ENCODE results near the gene IGF2BP1.

Gene IGF2BP1

DNA sequence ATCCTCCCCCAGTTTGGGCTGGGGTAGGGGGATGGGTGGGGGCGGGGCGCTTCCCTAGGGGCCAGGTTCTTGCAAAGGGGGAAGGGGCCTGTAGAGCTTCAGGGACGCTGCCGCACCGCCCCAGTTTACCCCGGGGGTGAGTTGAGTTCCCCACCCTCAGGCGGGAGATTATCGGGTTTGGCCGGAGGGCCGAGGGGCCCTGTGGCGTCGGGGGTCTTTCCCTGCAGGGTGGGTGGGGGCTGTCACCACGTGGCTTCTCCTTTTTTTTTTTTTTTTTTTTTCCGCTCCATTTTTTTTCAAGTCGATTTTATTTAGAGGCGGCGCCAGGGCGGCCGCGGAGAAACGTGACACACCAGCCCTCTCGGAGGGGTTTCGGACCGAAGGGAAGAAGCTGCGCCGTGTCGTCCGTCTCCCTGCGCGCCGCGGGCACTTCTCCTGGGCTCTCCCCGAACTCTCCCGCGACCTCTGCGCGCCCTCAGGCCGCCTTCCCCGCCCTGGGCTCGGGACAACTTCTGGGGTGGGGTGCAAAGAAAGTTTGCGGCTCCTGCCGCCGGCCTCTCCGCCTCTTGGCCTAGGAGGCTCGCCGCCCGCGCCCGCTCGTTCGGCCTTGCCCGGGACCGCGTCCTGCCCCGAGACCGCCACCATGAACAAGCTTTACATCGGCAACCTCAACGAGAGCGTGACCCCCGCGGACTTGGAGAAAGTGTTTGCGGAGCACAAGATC lies at the start of gene IGF2BP1:
Gene IGF2BP1 (plus strand): TSS at position 283 of the 724 bp plus-strand sequence. CDS start 361 bp downstream, at position 644.
- no peak for FAIRE-seq
- DNase-seq (ENCODE audit: extremely low spot score, insufficient read length, low read depth) = no peak

DNA sequence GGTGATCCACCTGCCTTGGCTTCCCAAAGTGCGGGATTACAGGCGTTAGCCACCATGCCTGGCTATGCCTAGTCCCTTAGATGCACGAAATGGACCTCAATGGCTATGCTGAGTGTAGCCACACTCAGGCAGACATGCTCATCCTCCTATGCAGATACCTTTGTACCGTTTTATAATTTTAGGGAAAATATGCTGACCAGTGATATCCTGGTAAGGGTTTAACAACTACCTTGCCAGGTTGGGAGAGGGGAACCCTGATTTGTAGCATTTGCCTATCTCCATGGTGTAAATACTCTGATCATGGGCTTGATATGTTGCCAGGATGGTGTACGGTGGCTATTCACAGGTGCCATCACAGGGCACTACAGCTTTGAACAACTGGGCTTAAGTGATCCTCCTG lies 45.6 kb upstream of the IGF2BP1 start:
- DNase-seq (ENCODE audit: extremely low spot score, insufficient read length, low read depth) (no peak), FAIRE-seq (no peak)

DNA sequence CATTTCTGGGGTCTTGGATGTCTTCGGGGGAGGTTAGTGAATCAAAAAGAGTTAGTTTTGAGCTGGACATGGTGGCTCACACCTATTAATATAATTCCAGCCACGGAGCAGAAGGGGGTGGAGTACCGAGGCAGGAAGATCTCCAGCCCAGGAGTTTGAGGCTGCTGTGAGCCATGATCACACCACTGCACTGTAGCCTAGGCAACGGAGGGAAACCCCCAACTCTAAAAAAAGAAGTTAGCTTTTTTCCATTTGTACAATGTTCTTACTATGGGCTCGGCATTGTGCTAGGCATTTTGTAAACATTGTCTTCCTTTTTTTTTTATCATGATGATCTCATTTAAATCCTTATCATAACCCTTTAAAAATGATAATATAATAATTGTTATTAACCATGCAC lies 44.3 kb upstream of the IGF2BP1 start:
- DNase-seq (ENCODE audit: extremely low spot score, insufficient read length, low read depth) (no peak), FAIRE-seq (peak; percentile 58)

DNA sequence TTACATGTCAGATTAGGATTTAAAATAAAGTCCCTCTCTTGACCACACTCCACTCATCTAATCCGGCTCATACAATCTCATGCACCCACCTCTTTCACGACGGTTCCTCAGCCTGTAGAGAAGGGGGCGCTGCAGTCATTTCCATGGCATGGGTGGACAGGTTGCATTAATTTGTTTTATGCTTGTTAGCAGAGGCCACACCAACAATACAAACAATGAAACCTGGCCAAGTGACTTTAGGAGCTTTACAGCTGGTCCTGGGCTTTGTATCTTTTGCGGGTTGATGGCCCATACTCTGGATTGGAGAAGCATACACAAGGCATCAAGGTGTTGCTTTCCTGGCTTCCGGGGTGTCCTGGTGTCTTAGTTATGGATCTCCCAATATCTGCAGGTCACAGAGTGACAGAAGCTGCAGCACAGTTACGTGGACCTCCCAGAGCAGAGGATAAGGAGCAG lies 42.9 kb upstream of the IGF2BP1 start:
- FAIRE-seq (no peak), DNase-seq (ENCODE audit: extremely low spot score, insufficient read length, low read depth) (no peak)

DNA sequence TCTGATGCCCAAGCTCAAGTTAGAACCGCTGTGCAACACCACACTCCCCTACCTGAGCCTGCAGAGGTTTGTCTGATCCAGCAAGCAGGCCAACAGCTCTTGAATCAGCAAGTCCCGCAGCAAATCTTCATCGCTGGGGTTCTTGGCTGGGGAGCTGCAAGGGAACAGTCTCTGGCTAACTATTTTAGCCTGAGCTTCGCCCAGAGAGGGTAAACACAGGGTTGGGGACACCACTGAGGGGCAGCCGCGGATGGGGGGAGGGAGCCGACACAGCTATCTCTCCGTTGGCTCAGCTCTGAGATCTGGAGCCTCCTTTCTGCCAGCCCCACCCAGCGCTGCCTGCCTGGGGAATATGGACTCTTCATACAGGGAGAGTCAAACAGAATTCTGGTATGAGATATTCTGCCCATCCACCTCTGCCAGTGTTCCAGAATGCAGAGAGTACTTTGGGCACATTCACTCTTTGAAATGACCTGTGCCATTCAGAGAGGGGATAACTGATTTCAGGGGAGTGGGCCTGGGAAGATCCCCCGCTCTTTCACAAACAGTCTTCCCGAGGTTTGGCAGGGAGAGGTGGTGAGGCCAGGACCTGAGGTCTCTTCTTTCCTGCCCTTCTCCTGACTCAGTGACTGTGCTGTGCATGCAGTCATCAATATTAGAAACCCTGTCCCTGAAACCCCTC lies 36.2 kb upstream of the IGF2BP1 start:
- no peak for DNase-seq (ENCODE audit: extremely low spot score, insufficient read length, low read depth)
- no peak for FAIRE-seq

- FAIRE-seq (no peak), DNase-seq (ENCODE audit: extremely low spot score, insufficient read length, low read depth) (no peak)
Measured at GRCh38 chr17:48961516-48962233, 35.5 kb upstream of the IGF2BP1 start.

DNA sequence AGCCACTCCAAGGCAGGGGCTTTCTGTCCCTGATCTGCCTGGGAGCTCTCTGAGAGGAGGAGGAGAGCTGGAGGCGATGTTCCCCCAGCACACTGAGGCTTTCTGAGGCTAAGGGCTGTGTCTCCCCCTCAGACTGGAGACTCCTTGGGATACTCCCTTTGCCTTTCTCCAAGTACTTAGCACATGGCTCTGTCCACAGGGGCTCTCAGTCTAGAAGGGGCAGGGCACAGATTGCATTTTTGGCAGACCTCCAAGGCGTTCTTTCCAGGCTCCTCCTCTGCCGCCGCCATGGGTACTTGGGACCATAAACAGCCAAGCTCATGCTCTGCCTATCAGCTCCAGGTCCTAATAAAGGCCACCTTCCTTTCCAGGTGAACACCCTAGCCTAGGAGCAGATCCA lies 27.0 kb upstream of the IGF2BP1 start:
- DNase-seq (ENCODE audit: extremely low spot score, insufficient read length, low read depth) (no peak), FAIRE-seq (no peak)

- DNase-seq (ENCODE audit: extremely low spot score, insufficient read length, low read depth) (no peak), FAIRE-seq (no peak)
Measured at GRCh38 chr17:48970865-48971687, 26.1 kb upstream of the IGF2BP1 start.

- DNase-seq (ENCODE audit: extremely low spot score, insufficient read length, low read depth) (no peak), FAIRE-seq (no peak)
Measured at GRCh38 chr17:48972749-48973097, 24.5 kb upstream of the IGF2BP1 start.

- DNase-seq (ENCODE audit: extremely low spot score, insufficient read length, low read depth) = no peak
- FAIRE-seq = no peak
Measured at GRCh38 chr17:48973806-48974205, 23.4 kb upstream of the IGF2BP1 start.

DNA sequence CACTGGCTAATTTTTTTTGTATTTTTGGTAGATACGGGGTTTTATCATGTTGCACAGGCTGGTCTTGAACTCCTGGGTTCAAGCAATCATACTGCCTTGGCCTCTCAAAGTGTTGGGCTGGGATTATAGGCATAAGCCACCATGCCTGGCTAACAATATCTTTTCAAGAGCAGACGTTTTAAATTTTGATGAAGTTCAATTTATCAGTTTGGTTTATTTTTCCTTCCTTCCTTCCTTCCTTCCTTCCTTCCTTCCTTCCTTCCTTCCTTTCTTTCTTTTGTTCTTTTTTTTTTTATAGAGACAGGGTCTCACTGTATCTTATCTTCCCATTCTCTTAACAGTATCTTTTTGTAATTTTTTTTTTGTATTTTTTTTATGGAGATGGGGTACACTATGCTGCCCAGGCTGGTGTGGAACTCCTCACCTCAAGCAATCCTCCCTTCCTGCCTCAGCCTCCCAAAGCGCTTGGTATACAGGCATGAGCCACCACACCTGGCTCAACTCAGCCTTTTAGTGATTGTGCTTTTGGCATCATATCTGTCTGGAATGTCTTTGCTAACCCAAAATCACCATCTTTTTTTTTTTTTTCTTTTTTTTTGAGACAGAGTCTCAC lies 15.2 kb upstream of the IGF2BP1 start:
- no peak for DNase-seq (ENCODE audit: extremely low spot score, insufficient read length, low read depth)
- no peak for FAIRE-seq

GRCh38 chr17:48985436-48986245 lies 11.5 kb upstream of the IGF2BP1 start:
- no peak for FAIRE-seq
- no peak for DNase-seq (ENCODE audit: extremely low spot score, insufficient read length, low read depth)

DNA sequence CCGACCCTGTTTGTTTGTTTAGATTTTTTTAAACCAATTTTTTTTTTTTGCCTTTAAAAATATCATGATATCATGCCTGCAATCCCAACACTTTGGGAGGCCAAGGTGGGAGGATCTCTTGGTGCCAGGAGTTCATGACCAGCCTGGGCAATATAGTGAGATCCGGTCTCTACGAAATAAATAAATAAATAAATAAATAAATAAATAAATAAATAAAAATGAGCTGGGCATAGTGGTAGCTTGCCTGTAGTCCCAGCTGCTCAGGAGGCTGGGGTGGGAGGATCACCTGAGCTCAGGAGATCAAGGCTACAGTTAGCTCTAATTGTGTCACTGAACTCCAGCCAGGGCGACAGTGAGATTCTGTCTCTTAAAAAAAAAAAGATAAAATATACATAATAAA lies 8.1 kb upstream of the IGF2BP1 start:
- DNase-seq (ENCODE audit: extremely low spot score, insufficient read length, low read depth) = no peak
- no peak for FAIRE-seq

DNA sequence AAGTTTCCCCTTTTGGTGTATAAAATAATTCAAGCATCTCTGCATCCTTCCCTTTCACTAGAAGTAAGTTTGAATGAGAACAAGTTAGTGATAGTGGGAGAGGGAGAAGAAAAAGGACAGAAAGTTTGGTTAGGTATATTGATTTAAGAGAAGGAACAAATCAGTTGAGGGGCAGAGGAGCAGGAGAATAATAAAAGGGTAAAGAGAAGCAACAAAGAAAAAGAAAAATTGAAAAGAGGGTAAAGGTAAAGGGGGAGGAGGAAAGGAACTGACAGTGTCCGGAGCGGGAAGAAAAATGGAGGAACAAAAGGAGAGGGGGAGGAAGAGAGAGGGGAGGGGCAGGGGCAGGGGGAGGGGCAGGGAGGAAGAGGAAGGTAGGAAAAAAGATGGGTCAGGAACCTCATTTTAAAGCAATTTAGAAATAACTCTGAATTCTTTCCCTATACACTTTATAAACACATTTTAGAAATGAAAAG lies 6.3 kb upstream of the IGF2BP1 start:
- FAIRE-seq = no peak

DNA sequence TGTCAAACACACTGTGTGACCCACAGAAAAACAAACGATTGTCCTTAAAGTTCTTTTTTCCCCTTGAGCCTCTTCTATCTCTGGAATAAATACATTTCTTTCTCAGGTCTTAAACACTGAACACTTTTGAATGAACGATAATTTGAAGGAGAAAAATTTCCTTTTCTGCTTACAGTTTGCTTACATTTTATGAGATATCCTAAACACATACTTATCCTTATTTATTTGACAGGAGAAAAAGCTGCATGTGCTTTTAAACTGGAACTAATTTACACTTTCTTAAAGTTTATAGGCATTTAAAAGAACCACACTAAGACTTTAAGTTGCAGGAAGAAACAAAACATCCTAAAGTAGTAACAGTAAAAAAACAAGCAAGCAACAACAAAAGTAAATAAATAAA lies 4.7 kb upstream of the IGF2BP1 start:
- FAIRE-seq = no peak
- DNase-seq (ENCODE audit: extremely low spot score, insufficient read length, low read depth) = no peak

More for the DNA sequence above, 6.3 kb upstream of the IGF2BP1 start:
- no peak for DNase-seq (ENCODE audit: extremely low spot score, insufficient read length, low read depth)

- FAIRE-seq = no peak
- DNase-seq (ENCODE audit: extremely low spot score, insufficient read length, low read depth) = no peak
Measured at GRCh38 chr17:48993305-48993704, 3.9 kb upstream of the IGF2BP1 start.

GRCh38 chr17:48993951-48994350 lies 3.2 kb upstream of the IGF2BP1 start:
- FAIRE-seq (no peak), DNase-seq (ENCODE audit: extremely low spot score, insufficient read length, low read depth) (no peak)

DNA sequence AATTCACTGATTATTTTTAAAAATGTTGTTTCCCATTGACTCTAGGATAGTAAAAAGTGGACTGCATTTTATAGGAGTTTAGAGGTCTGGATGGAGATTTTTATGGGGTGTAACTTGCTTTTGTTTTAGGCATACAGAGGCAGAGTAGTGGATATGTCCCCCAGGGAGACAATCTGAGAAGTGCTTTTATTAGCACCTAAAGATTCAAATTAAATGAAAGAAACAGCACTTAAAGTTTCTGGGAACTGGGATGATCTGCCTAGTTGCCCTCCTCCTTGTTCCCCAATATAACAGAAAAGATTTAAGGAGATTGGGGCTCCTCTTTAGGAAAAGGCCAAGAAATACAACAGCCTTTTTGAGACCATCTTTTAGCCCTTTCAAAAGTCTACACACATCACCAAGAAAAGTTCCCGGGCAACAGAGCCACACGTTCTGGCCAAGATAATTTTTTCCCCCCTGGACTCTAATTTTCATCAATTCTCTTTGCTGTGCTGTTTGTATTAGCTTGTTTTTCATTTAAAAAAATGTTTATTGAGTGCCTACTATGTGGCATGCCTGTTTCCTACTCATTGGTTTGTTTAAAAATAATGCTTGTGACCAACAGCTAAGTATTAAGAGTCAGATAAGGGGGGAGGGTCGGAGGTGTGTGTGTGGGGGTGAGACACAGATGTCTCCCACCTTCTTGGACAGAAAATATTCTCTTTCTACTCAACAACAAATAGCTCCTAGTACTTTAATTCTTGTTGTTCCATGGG lies 2.5 kb upstream of the IGF2BP1 start:
- no peak for FAIRE-seq
- no peak for DNase-seq (ENCODE audit: extremely low spot score, insufficient read length, low read depth)

Measured in GM18507 (cell line).